HCT116 (cell line): ENCODE data around the gene MRGPRX1.

ENCODE experiments used
- CBX3 ChIP-seq: IDR thresholded peaks from 2 replicates; pipeline ENCODE4 v1.6.1; 2012; ENCODE audit warnings: low read depth
- EZH2 ChIP-seq: fragments of 200-600 bp; sonication (generic); IDR thresholded peaks from 2 replicates; pipeline ENCODE4 v1.6.1; 2017; ENCODE audit warnings: antibody characterized with exemption, mixed run types
- JUND ChIP-seq: IDR thresholded peaks from 2 replicates; pipeline ENCODE4 v1.6.1; 2012
- POLR2A ChIP-seq: IDR thresholded peaks from 2 replicates; pipeline ENCODE4 v1.7.0; 2011; ENCODE audit warnings: borderline replicate concordance; ENCODE audit not compliant: insufficient read depth, insufficient read length; ENCODE audit errors: extremely low read depth
- POLR2AphosphoS5 ChIP-seq: IDR thresholded peaks from 2 replicates; pipeline ENCODE4 v1.6.1; 2011; ENCODE audit warnings: mild to moderate bottlenecking, low read depth, low read length, moderate library complexity
- SP1 ChIP-seq: IDR thresholded peaks from 2 replicates; pipeline ENCODE4 v1.6.1; 2012; ENCODE audit warnings: low read depth
- ZNF274 ChIP-seq: fragments of 200-500 bp; sonication (Bioruptor generic); IDR thresholded peaks from 2 replicates; pipeline ENCODE4 v1.6.1; 2014; ENCODE audit warnings: mild to moderate bottlenecking, low read depth, low read length, inconsistent platforms
- TF ChIP-seq, protein P1 (sequence below), 3 experiments: fragments of 200-600 bp in 1 of 3; sonication (generic) in 1 of 3; IDR thresholded peaks in 2 of 3; conservative IDR thresholded peaks in 1 of 3; 2 replicates each; pipeline ENCODE4 v1.5.1; 2012 to 2017; ENCODE audit warnings: low read depth in 2 of 3, low read length in 2 of 3, antibody characterized with exemption in 1 of 3, borderline replicate concordance in 1 of 3, control low read depth in 1 of 3, mild to moderate bottlenecking in 1 of 3, mixed read lengths in 1 of 3, mixed run types in 1 of 3, moderate library complexity in 1 of 3; ENCODE audit not compliant: insufficient read depth in 1 of 3

- TF ChIP-seq, protein P1, sequence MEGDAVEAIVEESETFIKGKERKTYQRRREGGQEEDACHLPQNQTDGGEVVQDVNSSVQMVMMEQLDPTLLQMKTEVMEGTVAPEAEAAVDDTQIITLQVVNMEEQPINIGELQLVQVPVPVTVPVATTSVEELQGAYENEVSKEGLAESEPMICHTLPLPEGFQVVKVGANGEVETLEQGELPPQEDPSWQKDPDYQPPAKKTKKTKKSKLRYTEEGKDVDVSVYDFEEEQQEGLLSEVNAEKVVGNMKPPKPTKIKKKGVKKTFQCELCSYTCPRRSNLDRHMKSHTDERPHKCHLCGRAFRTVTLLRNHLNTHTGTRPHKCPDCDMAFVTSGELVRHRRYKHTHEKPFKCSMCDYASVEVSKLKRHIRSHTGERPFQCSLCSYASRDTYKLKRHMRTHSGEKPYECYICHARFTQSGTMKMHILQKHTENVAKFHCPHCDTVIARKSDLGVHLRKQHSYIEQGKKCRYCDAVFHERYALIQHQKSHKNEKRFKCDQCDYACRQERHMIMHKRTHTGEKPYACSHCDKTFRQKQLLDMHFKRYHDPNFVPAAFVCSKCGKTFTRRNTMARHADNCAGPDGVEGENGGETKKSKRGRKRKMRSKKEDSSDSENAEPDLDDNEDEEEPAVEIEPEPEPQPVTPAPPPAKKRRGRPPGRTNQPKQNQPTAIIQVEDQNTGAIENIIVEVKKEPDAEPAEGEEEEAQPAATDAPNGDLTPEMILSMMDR (IDR thresholded peaks at IDR 0.05 in 2 of 3, conservative IDR thresholded peaks at IDR 0.05 in 1 of 3; ENCODE audit: borderline replicate concordance in 1 of 3, insufficient read depth in 1 of 3, low read depth in 2 of 3, low read length in 2 of 3) = no peak
- TF ChIP-seq CBX3 (no peak), ZNF274 (no peak), EZH2 (no peak), POLR2AphosphoS5 (no peak), JUND (no peak), SP1 (no peak), POLR2A (no peak)
Observed at GRCh38 chr11:18974192-18974591, 35.0 kb upstream of the MRGPRX1 start.
